AG04449 (cell line): ENCODE results near the gene PDGFC.

Experiments used
- CTCF ChIA-PET: fragments of 350-600 bp; formaldehyde crosslinking; extraction: SDS; loops from one replicate; lab custom pipeline; 2021; ENCODE audit warnings: antibody characterized with exemption; lab: Yijun Ruan, JAX
- POLR2A ChIA-PET: fragments of 400-600, 350-600 bp; formaldehyde crosslinking; extraction: SDS; loops from one replicate; lab custom pipeline; 2020; ENCODE audit warnings: antibody characterized with exemption, inconsistent platforms; lab: Yijun Ruan, JAX
- DNase-seq: peaks from one replicate; pipeline ENCODE4 v3.0.0-alpha.2; 2010; ENCODE audit warnings: low read depth, low spot score
- H3K4me3 ChIP-seq: 2 replicates; pipeline ENCODE4 v1.5.1; 2011; ENCODE audit warnings: low read depth, mild to moderate bottlenecking, control low read depth, low read length
- TF ChIP-seq, protein P1 (sequence below): IDR thresholded peaks from one replicate; pipeline ENCODE4 v1.5.1; 2011; ENCODE audit warnings: mild to moderate bottlenecking, moderate library complexity, low read length, control low read depth, inconsistent platforms; ENCODE audit not compliant: insufficient read depth; ENCODE audit errors: missing control alignments

PDGFC gene

DNA sequence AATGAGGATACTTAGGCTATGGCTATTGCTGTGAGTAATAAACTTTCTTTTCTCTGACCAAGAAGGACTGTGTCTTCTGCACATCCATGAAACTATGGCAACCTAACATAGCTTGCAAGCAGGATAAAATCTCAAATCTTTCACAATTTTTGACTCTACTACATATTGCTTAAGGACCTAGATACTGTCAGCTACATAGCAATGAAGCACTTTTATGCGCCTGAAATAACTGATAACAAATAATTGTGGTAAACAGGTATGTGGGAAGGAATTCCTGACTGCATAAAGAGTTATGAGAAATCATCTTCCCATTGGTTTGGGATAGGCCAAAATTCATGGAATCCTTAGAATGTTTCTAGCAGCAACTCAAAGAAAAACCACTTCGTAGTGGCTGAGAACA is 41.2 kb upstream of the PDGFC start:
- no peak overlapping the region for H3K4me3 ChIP-seq
- DNase-seq, result peak; percentile 69
- TF ChIP-seq, protein P1, sequence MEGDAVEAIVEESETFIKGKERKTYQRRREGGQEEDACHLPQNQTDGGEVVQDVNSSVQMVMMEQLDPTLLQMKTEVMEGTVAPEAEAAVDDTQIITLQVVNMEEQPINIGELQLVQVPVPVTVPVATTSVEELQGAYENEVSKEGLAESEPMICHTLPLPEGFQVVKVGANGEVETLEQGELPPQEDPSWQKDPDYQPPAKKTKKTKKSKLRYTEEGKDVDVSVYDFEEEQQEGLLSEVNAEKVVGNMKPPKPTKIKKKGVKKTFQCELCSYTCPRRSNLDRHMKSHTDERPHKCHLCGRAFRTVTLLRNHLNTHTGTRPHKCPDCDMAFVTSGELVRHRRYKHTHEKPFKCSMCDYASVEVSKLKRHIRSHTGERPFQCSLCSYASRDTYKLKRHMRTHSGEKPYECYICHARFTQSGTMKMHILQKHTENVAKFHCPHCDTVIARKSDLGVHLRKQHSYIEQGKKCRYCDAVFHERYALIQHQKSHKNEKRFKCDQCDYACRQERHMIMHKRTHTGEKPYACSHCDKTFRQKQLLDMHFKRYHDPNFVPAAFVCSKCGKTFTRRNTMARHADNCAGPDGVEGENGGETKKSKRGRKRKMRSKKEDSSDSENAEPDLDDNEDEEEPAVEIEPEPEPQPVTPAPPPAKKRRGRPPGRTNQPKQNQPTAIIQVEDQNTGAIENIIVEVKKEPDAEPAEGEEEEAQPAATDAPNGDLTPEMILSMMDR, result no peak
- ChIA-PET CTCF (interaction anchor here (1.4 to 1.6 kb wide), 2 partner anchors 9 to 33 kb away, joined by 4 to 7 read pairs; no protein-coding TSS in a partner anchor), POLR2A (interaction anchor here (1.3 kb wide), 1 partner anchor 14 kb away, joined by 4 read pairs; no protein-coding TSS in a partner anchor)

DNA sequence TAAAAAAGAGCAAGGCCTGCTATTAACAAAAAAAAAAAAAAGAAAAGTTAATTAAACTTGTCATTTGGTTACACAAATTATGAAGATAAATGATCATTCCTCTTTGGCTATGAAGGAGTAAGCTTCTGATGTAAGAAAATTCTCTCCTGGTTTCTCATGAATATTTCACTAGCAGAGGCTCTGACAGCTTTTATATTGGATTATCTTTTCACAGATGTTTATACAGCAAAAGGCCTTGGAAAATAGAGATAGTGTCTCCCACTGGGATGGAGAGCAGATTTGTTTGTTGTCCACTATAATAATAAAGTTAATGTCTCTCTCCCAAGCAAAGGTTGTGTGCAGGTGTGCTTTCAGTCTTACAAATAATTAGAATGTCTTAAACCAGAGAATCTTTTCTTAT is 40.7 kb upstream of the PDGFC start:
- no peak overlapping the region for H3K4me3 ChIP-seq
- CTCF ChIA-PET, result no interaction called here

DNA sequence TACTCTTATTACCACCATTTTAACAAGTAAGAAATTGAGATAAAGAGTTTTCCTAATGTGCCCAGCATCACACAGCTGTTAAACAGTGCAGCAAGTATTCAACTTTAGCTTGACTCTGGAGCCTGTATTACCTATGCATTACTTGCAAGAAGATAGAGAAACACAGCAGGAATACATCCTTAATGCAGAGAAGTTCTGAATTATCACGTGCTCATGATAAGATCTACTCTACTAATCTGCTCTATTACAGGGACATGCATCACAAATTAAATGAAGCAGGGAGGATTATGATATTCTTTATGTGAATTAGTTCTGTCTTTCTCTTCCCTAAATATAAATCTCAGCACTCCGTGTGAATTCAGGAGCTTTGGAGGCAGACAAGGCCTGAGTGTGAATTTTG is 39.0 kb upstream of the PDGFC start:
- POLR2A ChIA-PET, result no interaction called here
- TF ChIP-seq, protein P1, result no peak
- CTCF ChIA-PET, result no interaction called here
- H3K4me3 ChIP-seq, result no peak overlapping the region
- no peak for DNase-seq

More for the DNA sequence above, 40.7 kb upstream of the PDGFC start:
- TF ChIP-seq, protein P1, result no peak
- POLR2A ChIA-PET, result interaction anchor here (1.3 kb wide), 1 partner anchor 13 kb away, joined by 4 read pairs; no protein-coding TSS in a partner anchor
- DNase-seq, result no peak

DNA sequence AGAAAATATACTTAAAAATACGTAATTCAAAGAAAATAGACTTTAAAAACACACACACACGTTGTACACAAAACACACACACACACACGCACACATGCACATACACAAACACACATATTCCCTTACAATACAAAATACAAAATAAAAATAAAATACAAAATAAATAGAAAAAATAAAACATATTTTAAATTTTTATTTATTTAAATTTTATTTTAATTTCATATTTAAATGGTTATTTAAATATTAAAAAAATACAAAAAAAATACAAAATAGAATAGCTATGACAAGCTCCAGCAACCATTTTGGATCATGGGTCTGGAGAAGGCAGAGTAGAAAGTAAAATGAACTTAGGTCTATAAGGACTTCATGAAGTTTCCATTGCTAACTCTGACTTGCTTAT is 34.2 kb upstream of the PDGFC start:
- POLR2A ChIA-PET, result no interaction called here
- TF ChIP-seq, protein P1, result no peak
- no peak for DNase-seq
- no peak overlapping the region for H3K4me3 ChIP-seq
- CTCF ChIA-PET, result interaction anchor here (1.3 kb wide), 1 partner anchor 40 kb away, joined by 5 read pairs; no protein-coding TSS in a partner anchor

DNA sequence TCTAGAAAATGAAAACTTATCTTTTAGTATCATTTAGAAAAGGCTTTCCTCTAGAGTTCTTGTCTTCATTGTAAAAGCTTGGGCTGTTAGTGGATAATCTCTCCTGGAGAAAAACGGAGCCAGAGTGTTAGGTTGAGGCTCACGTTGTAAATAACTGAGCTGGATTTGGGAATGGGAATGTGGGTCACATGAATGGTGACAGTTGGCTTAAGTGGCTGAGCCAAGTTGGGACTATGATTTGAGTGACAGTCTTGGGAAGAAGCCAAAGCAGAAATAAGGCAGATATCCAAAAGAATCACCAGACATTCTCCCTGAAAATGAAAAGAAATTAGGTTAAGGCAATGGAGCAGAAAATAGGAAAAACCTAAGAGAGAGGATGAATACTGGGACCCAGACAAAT is 33.6 kb upstream of the PDGFC start:
- DNase-seq, result no peak
- TF ChIP-seq, protein P1, result no peak
- ChIA-PET POLR2A (no interaction called here), CTCF (interaction anchor here (1.3 kb wide), 1 partner anchor 40 kb away, joined by 5 read pairs; no protein-coding TSS in a partner anchor)
- no peak overlapping the region for H3K4me3 ChIP-seq

DNA sequence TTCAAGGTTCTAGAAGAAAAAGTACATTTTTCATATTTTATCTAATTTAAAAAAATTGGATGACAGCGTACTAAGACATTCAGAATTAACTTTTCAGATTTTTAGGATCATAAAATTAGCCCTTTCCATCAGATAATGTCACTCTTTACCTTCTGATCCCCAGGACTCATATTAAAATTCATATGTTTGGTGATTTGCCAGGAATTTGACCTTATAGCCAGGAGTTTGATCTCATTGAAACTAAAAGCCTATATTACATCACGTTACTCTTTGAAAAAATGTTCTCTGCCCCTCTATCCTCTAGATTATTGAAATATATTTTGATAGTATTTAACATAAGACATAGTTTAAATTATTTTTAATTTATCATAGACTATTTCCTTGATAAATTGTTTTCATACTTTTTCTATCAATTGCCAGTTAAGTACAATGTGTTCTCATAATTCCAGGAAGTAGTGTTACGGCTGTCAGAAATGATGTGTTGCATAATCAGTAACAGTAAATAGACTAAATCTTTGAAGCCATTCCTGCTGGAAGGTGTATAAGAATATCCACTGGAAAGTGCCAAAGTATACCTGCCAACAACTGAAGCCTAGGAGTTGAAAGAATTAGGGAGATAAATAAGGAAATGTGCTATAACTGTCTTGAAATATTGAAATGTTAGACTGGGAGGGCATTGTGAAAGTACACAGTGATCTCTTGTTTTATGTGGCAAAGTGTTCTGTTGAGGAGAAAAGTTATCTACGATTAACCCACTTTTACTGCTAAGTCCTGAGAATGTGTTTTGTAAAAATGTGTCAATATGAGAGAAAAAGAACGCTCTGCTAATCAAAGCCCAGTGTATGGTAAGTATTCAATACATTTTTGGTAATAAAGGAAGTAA is 32.9 kb upstream of the PDGFC start:
- DNase-seq, result no peak
- no peak overlapping the region for H3K4me3 ChIP-seq
- CTCF ChIA-PET, result interaction anchor here (0.7 to 1.1 kb wide), 2 partner anchors 9 to 529 kb away, joined by 3 to 4 read pairs; no protein-coding TSS in a partner anchor
- TF ChIP-seq, protein P1, result no peak
- POLR2A ChIA-PET, result interaction anchor here (1.2 kb wide), 1 partner anchor 27 kb away, joined by 4 read pairs; no protein-coding TSS in a partner anchor
